ENCODE measurements around the gene CHRD.

Gene CHRD

DNA sequence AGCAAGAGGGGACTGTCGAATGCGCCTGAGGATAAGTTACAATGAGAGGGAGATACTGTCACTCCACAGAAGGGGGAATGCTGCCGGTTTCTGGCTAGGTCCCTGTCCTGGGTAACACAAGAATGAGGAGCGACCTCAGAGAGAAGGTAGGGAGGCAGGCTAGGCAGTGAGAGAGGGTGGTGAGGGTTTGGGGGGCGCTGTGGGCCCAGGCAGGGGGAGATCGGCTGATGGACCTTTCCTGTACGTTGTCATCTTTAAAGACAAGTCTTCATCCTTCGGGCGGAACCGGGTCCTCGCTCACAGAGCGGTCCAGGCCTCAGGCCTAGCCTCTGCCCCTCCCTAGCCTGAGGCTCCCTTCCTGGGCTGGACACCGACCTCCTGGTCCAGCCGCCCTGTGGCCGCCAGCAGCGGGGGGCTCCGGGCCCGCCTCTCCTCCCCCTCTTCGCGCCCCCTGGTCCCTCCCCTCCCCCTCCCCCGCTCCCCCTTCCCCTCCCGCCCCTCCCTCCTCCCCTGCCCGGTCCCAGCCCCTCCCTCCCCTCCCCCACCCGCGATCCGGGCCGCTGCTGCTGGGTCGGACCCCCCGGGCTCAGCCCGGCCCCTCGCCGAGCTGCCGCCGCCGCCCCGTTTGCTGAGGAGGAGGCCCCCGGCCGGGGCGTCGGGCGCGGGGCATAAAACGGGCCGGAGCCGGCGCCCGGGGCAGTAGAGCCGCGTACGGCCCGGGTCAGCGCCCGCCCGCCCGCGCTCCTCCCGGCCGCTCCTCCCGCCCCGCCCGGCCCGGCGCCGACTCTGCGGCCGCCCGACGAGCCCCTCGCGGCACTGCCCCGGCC, at the start of gene CHRD:
Gene CHRD, plus strand, starts transcription at position 697 of the 827 bp plus-strand sequence. CDS start 265 bp downstream, outside the sequence.
- TF ChIP-seq, protein P1, sequence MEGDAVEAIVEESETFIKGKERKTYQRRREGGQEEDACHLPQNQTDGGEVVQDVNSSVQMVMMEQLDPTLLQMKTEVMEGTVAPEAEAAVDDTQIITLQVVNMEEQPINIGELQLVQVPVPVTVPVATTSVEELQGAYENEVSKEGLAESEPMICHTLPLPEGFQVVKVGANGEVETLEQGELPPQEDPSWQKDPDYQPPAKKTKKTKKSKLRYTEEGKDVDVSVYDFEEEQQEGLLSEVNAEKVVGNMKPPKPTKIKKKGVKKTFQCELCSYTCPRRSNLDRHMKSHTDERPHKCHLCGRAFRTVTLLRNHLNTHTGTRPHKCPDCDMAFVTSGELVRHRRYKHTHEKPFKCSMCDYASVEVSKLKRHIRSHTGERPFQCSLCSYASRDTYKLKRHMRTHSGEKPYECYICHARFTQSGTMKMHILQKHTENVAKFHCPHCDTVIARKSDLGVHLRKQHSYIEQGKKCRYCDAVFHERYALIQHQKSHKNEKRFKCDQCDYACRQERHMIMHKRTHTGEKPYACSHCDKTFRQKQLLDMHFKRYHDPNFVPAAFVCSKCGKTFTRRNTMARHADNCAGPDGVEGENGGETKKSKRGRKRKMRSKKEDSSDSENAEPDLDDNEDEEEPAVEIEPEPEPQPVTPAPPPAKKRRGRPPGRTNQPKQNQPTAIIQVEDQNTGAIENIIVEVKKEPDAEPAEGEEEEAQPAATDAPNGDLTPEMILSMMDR (IDR thresholded peaks at IDR 0.05; ENCODE audit: insufficient read depth, low read length, missing control alignments), result no peak
- DNase-seq (ENCODE audit: low read depth, low spot score), result no peak
- H3K4me3 ChIP-seq (ENCODE audit: low read depth, low read length), result peak within 1 kb of the TSS; percentile 42
- ChIA-PET POLR2A (no interaction called here), CTCF (interaction anchor here (1.2 to 3.1 kb wide), 4 partner anchors 8 to 165 kb away, joined by 3 to 25 read pairs (median 8); no protein-coding TSS in a partner anchor)

DNA sequence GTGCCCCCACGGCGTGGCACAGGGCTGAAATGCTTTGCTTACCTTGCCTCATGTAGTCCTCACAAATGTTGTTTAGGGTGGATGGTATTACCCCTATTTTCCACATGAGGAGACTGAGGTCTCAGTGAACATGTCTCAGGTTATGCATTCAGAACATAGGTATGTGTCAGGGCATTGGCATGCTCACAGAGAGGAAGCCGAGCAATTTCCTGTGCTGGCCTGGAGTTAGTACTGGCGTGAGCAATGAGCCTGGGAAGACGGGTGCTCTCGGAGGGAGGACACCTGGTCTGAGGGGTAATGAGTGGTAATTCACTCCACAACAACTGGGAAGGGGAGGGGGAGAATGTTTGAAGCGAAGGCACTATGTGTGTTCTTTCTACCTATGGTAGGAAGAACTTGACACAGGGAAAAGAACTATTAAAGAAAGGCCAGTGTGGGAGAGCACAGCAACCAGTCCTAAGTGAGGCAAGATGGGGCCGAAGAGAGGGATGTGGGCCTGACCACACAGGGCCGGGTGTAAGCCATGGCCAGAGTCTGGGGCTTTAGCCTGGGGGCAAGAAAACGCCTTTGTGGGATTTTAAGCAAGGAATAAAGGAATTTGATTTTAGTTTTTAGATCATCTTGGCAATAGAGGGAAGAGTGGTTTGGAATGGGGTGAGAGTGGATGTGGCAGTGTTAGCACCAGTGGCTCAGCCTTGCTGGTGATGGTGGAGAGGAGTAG, 47.3 kb upstream of the CHRD start:
- TF ChIP-seq, protein P1 (IDR thresholded peaks at IDR 0.05; ENCODE audit: insufficient read depth, low read length, missing control alignments), result no peak
- no peak overlapping the region for H3K4me3 ChIP-seq (ENCODE audit: low read depth, low read length)
- POLR2A ChIA-PET, result interaction anchor here (0.5 to 0.6 kb wide), 2 partner anchors 18 kb away, joined by 3 to 4 read pairs; no protein-coding TSS in a partner anchor
- CTCF ChIA-PET, result no interaction called here
- peak; percentile 74 for DNase-seq (ENCODE audit: low read depth, low spot score)

DNA sequence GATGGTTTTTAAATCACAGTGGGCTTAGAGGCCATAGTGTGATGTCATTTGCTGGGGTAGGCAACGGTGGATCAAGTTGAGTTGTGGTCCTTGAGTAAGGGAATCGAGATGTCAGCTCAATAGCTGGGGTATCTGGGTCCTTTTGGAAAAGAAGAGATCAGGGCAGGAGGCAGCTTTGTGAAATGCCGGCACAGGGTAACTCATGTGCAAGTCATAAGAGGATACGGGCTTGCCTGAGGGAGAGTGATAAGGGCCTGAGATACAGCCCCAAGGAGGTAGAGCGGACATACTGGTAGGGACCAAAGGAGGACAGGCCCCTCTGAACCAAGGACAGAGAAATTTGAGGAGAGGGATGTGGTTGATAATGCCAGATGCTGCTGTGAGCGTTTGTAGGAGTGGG, 46.7 kb upstream of the CHRD start:
- POLR2A ChIA-PET, result interaction anchor here (0.6 to 1.0 kb wide), 2 partner anchors 13 to 18 kb away, joined by 3 read pairs; no protein-coding TSS in a partner anchor
- TF ChIP-seq, protein P1 (IDR thresholded peaks at IDR 0.05; ENCODE audit: insufficient read depth, low read length, missing control alignments), result no peak
- no peak for DNase-seq (ENCODE audit: low read depth, low spot score)
- no peak overlapping the region for H3K4me3 ChIP-seq (ENCODE audit: low read depth, low read length)
- CTCF ChIA-PET, result no interaction called here

- POLR2A ChIA-PET, result interaction anchor here (1.0 kb wide), 1 partner anchor 14 kb away, joined by 3 read pairs; no protein-coding TSS in a partner anchor
- no peak overlapping the region for H3K4me3 ChIP-seq (ENCODE audit: low read depth, low read length)
- TF ChIP-seq, protein P1 (IDR thresholded peaks at IDR 0.05; ENCODE audit: insufficient read depth, low read length, missing control alignments), result no peak
- CTCF ChIA-PET, result no interaction called here
- no peak for DNase-seq (ENCODE audit: low read depth, low spot score)
Measured at GRCh38 chr3:184333700-184334099, 46.2 kb upstream of the CHRD start.

DNA sequence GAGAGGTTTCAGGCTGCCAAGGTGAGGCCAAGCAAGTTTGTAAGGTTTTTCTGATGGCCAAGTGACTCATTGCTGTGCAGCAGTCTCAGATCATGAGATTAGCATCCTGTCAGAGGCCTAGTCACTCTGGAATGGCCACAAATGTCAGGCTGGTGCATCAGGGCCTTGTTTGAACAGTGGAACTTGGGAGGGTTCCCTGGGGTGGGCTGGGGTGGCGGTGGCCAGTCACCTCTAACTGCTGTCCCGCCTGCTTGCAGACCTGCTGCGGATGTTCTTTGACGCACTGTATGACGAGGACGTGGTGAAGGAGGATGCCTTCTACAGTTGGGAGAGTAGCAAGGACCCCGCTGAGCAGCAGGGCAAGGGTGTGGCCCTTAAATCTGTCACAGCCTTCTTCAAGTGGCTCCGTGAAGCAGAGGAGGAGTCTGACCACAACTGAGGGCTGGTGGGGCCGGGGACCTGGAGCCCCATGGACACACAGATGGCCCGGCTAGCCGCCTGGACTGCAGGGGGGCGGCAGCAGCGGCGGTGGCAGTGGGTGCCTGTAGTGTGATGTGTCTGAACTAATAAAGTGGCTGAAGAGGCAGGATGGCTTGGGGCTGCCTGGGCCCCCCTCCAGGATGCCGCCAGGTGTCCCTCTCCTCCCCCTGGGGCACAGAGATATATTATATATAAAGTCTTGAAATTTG, 45.2 kb upstream of the CHRD start:
- POLR2A ChIA-PET, result no interaction called here
- CTCF ChIA-PET, result interaction anchor here (1.0 kb wide), 1 partner anchor 11 kb away, joined by 3 read pairs; no protein-coding TSS in a partner anchor
- DNase-seq (ENCODE audit: low read depth, low spot score), result no peak

More for the DNA sequence above, 45.2 kb upstream of the CHRD start:
- TF ChIP-seq, protein P1 (IDR thresholded peaks at IDR 0.05; ENCODE audit: insufficient read depth, low read length, missing control alignments), result no peak
- no peak overlapping the region for H3K4me3 ChIP-seq (ENCODE audit: low read depth, low read length)

All from AG04449 (cell line).